ENCODE data around the gene LRRC32.

DNA sequence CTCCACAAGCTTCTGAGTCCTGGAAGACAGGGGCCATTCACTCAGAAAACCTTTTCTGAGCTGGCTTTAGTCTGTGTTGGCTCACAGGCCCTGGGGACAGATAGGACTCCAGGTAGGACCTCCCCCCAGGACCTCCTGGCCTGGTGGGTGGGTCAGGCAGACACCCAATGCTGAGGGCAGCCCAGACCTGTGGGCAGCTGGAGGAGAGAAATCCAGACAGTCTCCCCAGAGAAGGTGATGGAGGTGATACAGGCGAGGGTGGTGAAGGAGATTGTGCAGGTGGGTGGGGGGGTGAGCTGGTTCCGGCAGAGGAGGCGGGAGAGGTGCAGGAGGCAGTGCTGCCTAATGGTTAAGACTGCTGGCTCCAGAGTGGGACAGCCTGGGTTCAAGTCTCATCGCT lies 15.6 kb downstream of the LRRC32 start:
- TF ChIP-seq, protein P1, sequence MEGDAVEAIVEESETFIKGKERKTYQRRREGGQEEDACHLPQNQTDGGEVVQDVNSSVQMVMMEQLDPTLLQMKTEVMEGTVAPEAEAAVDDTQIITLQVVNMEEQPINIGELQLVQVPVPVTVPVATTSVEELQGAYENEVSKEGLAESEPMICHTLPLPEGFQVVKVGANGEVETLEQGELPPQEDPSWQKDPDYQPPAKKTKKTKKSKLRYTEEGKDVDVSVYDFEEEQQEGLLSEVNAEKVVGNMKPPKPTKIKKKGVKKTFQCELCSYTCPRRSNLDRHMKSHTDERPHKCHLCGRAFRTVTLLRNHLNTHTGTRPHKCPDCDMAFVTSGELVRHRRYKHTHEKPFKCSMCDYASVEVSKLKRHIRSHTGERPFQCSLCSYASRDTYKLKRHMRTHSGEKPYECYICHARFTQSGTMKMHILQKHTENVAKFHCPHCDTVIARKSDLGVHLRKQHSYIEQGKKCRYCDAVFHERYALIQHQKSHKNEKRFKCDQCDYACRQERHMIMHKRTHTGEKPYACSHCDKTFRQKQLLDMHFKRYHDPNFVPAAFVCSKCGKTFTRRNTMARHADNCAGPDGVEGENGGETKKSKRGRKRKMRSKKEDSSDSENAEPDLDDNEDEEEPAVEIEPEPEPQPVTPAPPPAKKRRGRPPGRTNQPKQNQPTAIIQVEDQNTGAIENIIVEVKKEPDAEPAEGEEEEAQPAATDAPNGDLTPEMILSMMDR (conservative IDR thresholded peaks at IDR 0.05; ENCODE audit: low read depth, low read length): no peak
- TF ChIP-seq CEBPB (IDR thresholded peaks at IDR 0.05; ENCODE audit: low read depth, low read length) (no peak), MXI1 (IDR thresholded peaks at IDR 0.05; ENCODE audit: borderline replicate concordance, low read depth, low read length) (no peak), POLR2A (IDR thresholded peaks at IDR 0.05; ENCODE audit: low read depth, low read length) (no peak), NFE2L2 (IDR thresholded peaks at IDR 0.05; ENCODE audit: low read depth, low read length) (no peak), RAD21 (IDR thresholded peaks at IDR 0.05; ENCODE audit: low read length) (no peak), MAFK (IDR thresholded peaks at IDR 0.05; ENCODE audit: low read depth, low read length) (no peak), SMC3 (IDR thresholded peaks at IDR 0.05; ENCODE audit: low read depth, low read length) (no peak), BHLHE40 (IDR thresholded peaks at IDR 0.05; ENCODE audit: low read depth, low read length) (no peak), CHD1 (IDR thresholded peaks at IDR 0.05; ENCODE audit: low read depth, low read length) (no peak), FOS (IDR thresholded peaks at IDR 0.05; ENCODE audit: low read depth, low read length) (no peak), MAZ (IDR thresholded peaks at IDR 0.05; ENCODE audit: borderline replicate concordance, low read depth, low read length) (no peak)
- TF ChIP-seq, protein P2, sequence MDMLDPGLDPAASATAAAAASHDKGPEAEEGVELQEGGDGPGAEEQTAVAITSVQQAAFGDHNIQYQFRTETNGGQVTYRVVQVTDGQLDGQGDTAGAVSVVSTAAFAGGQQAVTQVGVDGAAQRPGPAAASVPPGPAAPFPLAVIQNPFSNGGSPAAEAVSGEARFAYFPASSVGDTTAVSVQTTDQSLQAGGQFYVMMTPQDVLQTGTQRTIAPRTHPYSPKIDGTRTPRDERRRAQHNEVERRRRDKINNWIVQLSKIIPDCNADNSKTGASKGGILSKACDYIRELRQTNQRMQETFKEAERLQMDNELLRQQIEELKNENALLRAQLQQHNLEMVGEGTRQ (IDR thresholded peaks at IDR 0.05; ENCODE audit: low read depth, low read length): no peak

Measured in IMR-90 (cell line).